Urothelium cell line (cell line): ENCODE data around the gene RAB8B.

Experiments used
- DNase-seq: peaks from one replicate; pipeline ENCODE4 v3.0.0; 2011; ENCODE audit warnings: low spot score, mixed read lengths
- FAIRE-seq: peaks from 2 replicates; lab custom pipeline; 2011; peaks lifted over from hg19 to GRCh38; lab: Jason Lieb, UNC

RAB8B gene

DNA sequence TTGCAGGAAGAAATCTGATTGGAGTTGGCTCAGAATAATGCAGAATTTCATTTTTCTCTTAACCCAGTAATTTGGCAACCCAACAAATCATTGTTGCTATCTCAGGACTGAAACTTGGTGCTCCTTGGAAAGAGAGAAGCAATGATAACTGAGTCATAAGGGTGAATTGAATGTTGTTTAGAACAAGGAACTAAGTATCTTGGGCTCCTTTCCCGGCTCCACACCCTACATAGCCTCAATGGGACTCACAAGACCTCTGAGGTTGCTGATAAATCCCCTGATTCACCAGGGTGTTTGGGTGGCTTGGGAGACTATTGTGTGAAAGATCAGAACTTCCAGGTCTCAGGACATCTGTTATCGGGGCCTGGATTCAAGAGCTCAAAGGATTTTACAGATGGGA is 7.8 kb upstream of the RAB8B start:
- DNase-seq = no peak
- no peak for FAIRE-seq

GRCh38 chr15:63185206-63185605 is 4.2 kb upstream of the RAB8B start:
- DNase-seq (no peak), FAIRE-seq (no peak)

DNA sequence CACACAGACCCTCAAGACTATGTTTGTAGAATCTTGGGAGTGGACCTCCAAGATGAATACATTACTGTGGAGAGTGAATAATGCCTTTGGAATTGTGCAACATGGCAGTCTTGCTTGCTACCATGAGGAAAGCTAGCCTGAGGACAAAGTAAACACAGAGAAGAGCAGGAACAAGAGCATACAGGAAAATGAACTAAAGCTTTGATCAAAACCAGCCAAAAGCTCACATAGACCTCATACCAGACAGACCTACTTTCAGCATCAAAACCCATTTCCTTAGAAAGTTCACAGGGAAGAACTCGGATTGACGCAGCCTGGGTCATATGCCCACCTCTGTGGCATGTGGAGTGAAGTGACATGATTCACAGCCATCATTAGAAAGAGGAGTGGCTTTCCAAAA is 3.3 kb upstream of the RAB8B start:
- DNase-seq (no peak), FAIRE-seq (no peak)

GRCh38 chr15:63187589-63188226 is 1.7 kb upstream of the RAB8B start:
- FAIRE-seq (no peak), DNase-seq (no peak)

- DNase-seq = no peak
- FAIRE-seq = no peak
Measured at GRCh38 chr15:63188247-63188925, 1.0 kb upstream of the RAB8B start.

GRCh38 chr15:63189941-63190768 is 749 bp downstream of the RAB8B start:
- DNase-seq (no peak), FAIRE-seq (no peak)

DNA sequence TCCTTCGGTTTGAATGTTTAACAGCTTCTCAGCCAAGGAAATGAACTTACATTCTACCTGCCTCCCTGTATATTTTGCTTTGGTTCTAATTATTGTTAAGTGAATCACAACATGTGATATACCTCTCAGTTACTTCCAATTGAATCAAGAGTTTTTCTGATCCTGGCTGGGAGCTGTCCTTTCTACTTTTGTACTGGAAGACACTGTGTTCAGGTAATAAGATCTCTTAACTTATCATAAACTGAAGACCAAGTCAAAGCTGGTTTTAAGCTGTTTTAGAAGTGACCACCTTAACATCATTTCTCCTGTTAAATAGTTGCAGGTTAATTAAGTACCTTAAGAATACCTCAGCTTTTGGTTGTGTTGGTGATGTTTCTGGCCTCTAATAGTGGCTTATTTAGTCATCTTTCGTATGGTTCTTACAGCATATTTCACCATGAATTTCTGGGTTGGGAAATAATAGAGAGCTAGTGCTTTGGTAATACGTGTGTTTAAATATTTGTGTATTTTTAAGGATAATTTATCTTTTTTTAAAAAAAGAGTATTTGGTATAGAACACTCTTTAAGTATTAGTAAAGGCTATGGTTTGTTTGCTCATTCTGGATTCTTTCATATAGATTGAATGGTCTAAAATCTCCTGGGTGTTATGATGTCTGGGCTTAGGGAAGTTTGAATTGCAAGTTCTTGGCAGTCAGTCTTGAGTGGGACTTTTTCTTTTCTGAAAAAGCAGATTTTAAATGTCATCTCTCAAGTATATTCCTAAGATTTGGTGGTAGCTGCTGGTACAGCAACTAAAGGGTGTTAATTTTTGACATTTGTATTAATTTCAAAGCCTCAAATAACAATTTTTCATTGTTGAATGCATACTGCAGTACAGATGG is 1.6 kb downstream of the RAB8B start:
- FAIRE-seq = no peak

GRCh38 chr15:63191895-63192618 is 2.7 kb downstream of the RAB8B start:
- FAIRE-seq = no peak

More for the DNA sequence above, 1.6 kb downstream of the RAB8B start:
- DNase-seq = no peak

GRCh38 chr15:63192619-63193206 is 3.3 kb downstream of the RAB8B start:
- no peak for FAIRE-seq

More at GRCh38 chr15:63191895-63192618, 2.7 kb downstream of the RAB8B start:
- DNase-seq = no peak

GRCh38 chr15:63194302-63194701 is 4.9 kb downstream of the RAB8B start:
- no peak for FAIRE-seq
- no peak for DNase-seq

More at GRCh38 chr15:63192619-63193206, 3.3 kb downstream of the RAB8B start:
- no peak for DNase-seq

GRCh38 chr15:63194880-63195568 is 5.6 kb downstream of the RAB8B start:
- FAIRE-seq = no peak
- no peak for DNase-seq

DNA sequence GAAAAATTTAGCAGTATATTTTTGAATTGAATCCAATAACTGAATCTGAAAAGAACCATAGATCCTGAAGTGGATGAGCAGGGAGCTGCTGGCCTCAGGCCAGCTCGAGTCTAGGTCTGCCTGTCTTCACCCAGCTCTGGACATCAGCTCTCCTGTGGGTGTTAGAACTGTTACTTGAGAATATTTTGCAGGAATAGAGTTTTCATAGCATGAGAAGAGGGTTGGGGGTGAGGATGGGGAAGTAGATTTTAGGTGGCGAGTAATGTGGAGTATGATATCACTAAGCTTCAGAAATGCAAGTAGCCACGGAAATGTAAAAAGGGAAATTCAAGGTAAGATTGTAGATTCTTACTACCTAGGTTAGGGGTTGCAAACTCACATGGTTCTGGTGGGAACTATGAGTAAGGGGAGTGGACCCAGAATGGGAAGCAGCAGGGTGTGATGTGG is 6.2 kb downstream of the RAB8B start:
- DNase-seq = no peak
- no peak for FAIRE-seq

- no peak for DNase-seq
- FAIRE-seq = no peak
Measured at GRCh38 chr15:63196842-63197241, 7.4 kb downstream of the RAB8B start.

GRCh38 chr15:63197626-63198025 is 8.2 kb downstream of the RAB8B start:
- FAIRE-seq = no peak
- DNase-seq = no peak

GRCh38 chr15:63198371-63199250 is 9.2 kb downstream of the RAB8B start:
- FAIRE-seq (peak; percentile 46), DNase-seq (no peak)

- DNase-seq (no peak), FAIRE-seq (no peak)
Measured at GRCh38 chr15:63200464-63201249, 11.3 kb downstream of the RAB8B start.

GRCh38 chr15:63202861-63203260 is 13.5 kb downstream of the RAB8B start:
- no peak for FAIRE-seq
- no peak for DNase-seq
